ENCODE results near the gene ACTL7A. TPM values are rescaled to one million over a fixed set of nuclear protein-coding genes. Genes with fewer than 3 reads are reported as not detected.

The ACTL7A gene
- total and polyA plus RNA-seq, 2 experiments from 2014 or later = not detected

- no peaks in the 10 kb centered on the region for H3K79me2 ChIP-seq (replicated peaks; ENCODE audit: insufficient read depth)
- no peaks in the 10 kb centered on the region for H3F3A ChIP-seq (replicated peaks; ENCODE audit: low read depth)
- no peak overlapping the region for H3K27ac ChIP-seq (ENCODE audit: low read depth)
- no peaks in the 10 kb centered on the region for H3K4me1 ChIP-seq (ENCODE audit: insufficient read depth)
- Mint-ChIP-seq H3K9me3 (no peaks in the 10 kb centered on the region), H3K36me3 (ENCODE audit: low read depth) (no peaks in the 10 kb centered on the region), H3K4me3 (no peak overlapping the region), H3K27me3 (ENCODE audit: insufficient read depth, low read depth, poor library complexity) (peaks cover 9% of the 10 kb centered on the region), H3K27ac (no peak overlapping the region), H3K4me1 (no peaks in the 10 kb centered on the region)
- ATAC-seq = no peak
- DNase-seq (ENCODE audit: low spot score) = no peak
- H4K20me1 ChIP-seq (replicated peaks; ENCODE audit: insufficient read depth) = no peaks in the 10 kb centered on the region
- H2AFZ ChIP-seq = no peak overlapping the region
- H3K27me3 ChIP-seq (ENCODE audit: insufficient read depth) = no peaks in the 10 kb centered on the region
- H3K4me3 ChIP-seq = no peak overlapping the region
- no peaks in the 10 kb centered on the region for H3K36me3 ChIP-seq (ENCODE audit: insufficient read depth)
- no peak overlapping the region for H3K4me2 ChIP-seq
- H3K9me2 ChIP-seq (ENCODE audit: insufficient read depth) = no peaks in the 10 kb centered on the region
- TF ChIP-seq EZH2phosphoT487 (IDR thresholded peaks at IDR 0.05; ENCODE audit: unreplicated experiment) (no peak), STAT1 (IDR thresholded peaks at IDR 0.05; ENCODE audit: unreplicated experiment) (no peak), JUNB (IDR thresholded peaks at IDR 0.05; ENCODE audit: unreplicated experiment) (no peak), CTCF (conservative IDR thresholded peaks at IDR 0.05; ENCODE audit: low read depth in 2 of 2) (no peak), CREB1 (CRISPR knock-in tag; IDR thresholded peaks at IDR 0.05; ENCODE audit: low read depth) (no peak), NANOG (IDR thresholded peaks at IDR 0.05; ENCODE audit: borderline replicate concordance) (no peak), ETS1 (IDR thresholded peaks at IDR 0.05) (no peak)
Observed at GRCh38 chr9:108860764-108861163, 1.3 kb upstream of the ACTL7A start.

- H3K4me3 Mint-ChIP-seq = no peak overlapping the region
- H3K4me3 ChIP-seq = no peak overlapping the region
- TF ChIP-seq ZNF114 (CRISPR knock-in tag; IDR thresholded peaks at IDR 0.05) (no peak), ETS1 (IDR thresholded peaks at IDR 0.05) (no peak), ZNF331 (CRISPR knock-in tag; IDR thresholded peaks at IDR 0.05; ENCODE audit: low read depth) (no peak), JUNB (IDR thresholded peaks at IDR 0.05; ENCODE audit: unreplicated experiment) (no peak), POLR2AphosphoS5 (IDR thresholded peaks at IDR 0.05; ENCODE audit: low read depth) (no peak), CTCF (conservative IDR thresholded peaks at IDR 0.05; ENCODE audit: low read depth in 2 of 2) (no peak), CREB1 (CRISPR knock-in tag; IDR thresholded peaks at IDR 0.05; ENCODE audit: low read depth) (no peak), NANOG (IDR thresholded peaks at IDR 0.05; ENCODE audit: borderline replicate concordance) (no peak), REST (IDR thresholded peaks at IDR 0.05; ENCODE audit: unreplicated experiment) (no peak)
Observed at GRCh38 chr9:108861464-108861863, 602 bp upstream of the ACTL7A start.

More at GRCh38 chr9:108861464-108861863, 602 bp upstream of the ACTL7A start:
- Mint-ChIP-seq H3K27ac (no peak overlapping the region), H3K27me3 (ENCODE audit: insufficient read depth, low read depth, poor library complexity) (peaks cover 9% of the 10 kb centered on the region), H3K36me3 (ENCODE audit: low read depth) (no peaks in the 10 kb centered on the region), H3K9me3 (no peaks in the 10 kb centered on the region), H3K4me1 (no peaks in the 10 kb centered on the region)
- Histone ChIP-seq H3K4me2 (no peak overlapping the region), H2AFZ (no peak overlapping the region), H3K27ac (ENCODE audit: low read depth) (no peak overlapping the region), H3K9me2 (ENCODE audit: insufficient read depth) (no peaks in the 10 kb centered on the region), H3K4me1 (ENCODE audit: insufficient read depth) (no peaks in the 10 kb centered on the region), H3K79me2 (replicated peaks; ENCODE audit: insufficient read depth) (no peaks in the 10 kb centered on the region), H3F3A (replicated peaks; ENCODE audit: low read depth) (no peaks in the 10 kb centered on the region), H3K27me3 (ENCODE audit: insufficient read depth) (no peaks in the 10 kb centered on the region), H4K20me1 (replicated peaks; ENCODE audit: insufficient read depth) (no peaks in the 10 kb centered on the region), H3K36me3 (ENCODE audit: insufficient read depth) (no peaks in the 10 kb centered on the region)
- ATAC-seq (no peak), DNase-seq (ENCODE audit: low spot score) (no peak)
